Epithelial cell of prostate (primary cell): ENCODE measurements around the gene SPN.
"Not testable (repeated sequence)": the region's sequence is repeated elsewhere in the genome, so short reads cannot be mapped to it uniquely, and the experiment has no call there.

Source experiments
- DNase-seq: peaks from one replicate; pipeline ENCODE4 v3.0.0-alpha.2; 2011; ENCODE audit warnings: low read depth, low spot score
- H3K27ac ChIP-seq: fragments of 450-650 bp; 2 replicates; pipeline ENCODE4 v1.5.1; 2017; ENCODE audit warnings: mild to moderate bottlenecking

The SPN gene

GRCh38 chr16:29674188-29674587 lies 11.1 kb downstream of the SPN start:
- no peak overlapping the region for H3K27ac ChIP-seq
- DNase-seq: no peak

GRCh38 chr16:29675811-29676643 lies 13.0 kb downstream of the SPN start:
- no peak overlapping the region for H3K27ac ChIP-seq
- DNase-seq: no peak

- no peak for DNase-seq
- no peak overlapping the region for H3K27ac ChIP-seq
These were observed 14.1 kb downstream of the SPN start for GRCh38 chr16:29676989-29677785.

- DNase-seq: no peak
- peak within 1 kb of the TSS; percentile 54 for H3K27ac ChIP-seq
These were observed 15.7 kb downstream of the SPN start, which contains the start of gene QPRT for GRCh38 chr16:29678691-29679267. QPRT (plus strand) TSS chr16:29679180; CDS start chr16:29679198, 18 bp downstream.

GRCh38 chr16:29680180-29680598 lies 17.1 kb downstream of the SPN start:
- DNase-seq: no peak
- H3K27ac ChIP-seq: peak overlapping the region; percentile 54

GRCh38 chr16:29683543-29684090 lies 20.6 kb downstream of the SPN start:
- H3K27ac ChIP-seq: no peak overlapping the region
- no peak for DNase-seq

GRCh38 chr16:29684679-29685078 lies 21.6 kb downstream of the SPN start:
- no peak overlapping the region for H3K27ac ChIP-seq
- DNase-seq: no peak

- no peak overlapping the region for H3K27ac ChIP-seq
- DNase-seq: no peak
These were observed 23.8 kb downstream of the SPN start for GRCh38 chr16:29686740-29687332.

GRCh38 chr16:29687755-29688154 lies 24.7 kb downstream of the SPN start:
- H3K27ac ChIP-seq: no peak overlapping the region
- DNase-seq: no peak

- DNase-seq: no peak
- no peak overlapping the region for H3K27ac ChIP-seq
These were observed 25.1 kb downstream of the SPN start for GRCh38 chr16:29688172-29688571.

- not testable (repeated sequence) for DNase-seq, H3K27ac ChIP-seq
These were observed 26.7 kb downstream of the SPN start for GRCh38 chr16:29689490-29690351.

GRCh38 chr16:29692606-29693005 lies 29.6 kb downstream of the SPN start:
- H3K27ac ChIP-seq, DNase-seq: not testable (repeated sequence)

- DNase-seq: no peak
- H3K27ac ChIP-seq: no peak overlapping the region
These were observed 31.5 kb downstream of the SPN start for GRCh38 chr16:29694384-29695195.

- DNase-seq, H3K27ac ChIP-seq: not testable (repeated sequence)
These were observed 32.6 kb downstream of the SPN start for GRCh38 chr16:29695675-29696074.

- DNase-seq: no peak
- no peak overlapping the region for H3K27ac ChIP-seq
These were observed 33.9 kb downstream of the SPN start for GRCh38 chr16:29696881-29697331.

GRCh38 chr16:29697391-29697790 lies 34.3 kb downstream of the SPN start:
- H3K27ac ChIP-seq: no peak overlapping the region
- no peak for DNase-seq

GRCh38 chr16:29698042-29698441 lies 35.0 kb downstream of the SPN start:
- no peak overlapping the region for H3K27ac ChIP-seq
- no peak for DNase-seq
